Trophoblast cell (in vitro differentiated cells and primary cell): Measurements from ENCODE around the gene PPIL3.
A peak's percentile ranks its signal among the peaks of the same experiment; 100 is the strongest.

ENCODE experiments used
- DNase-seq, 2 donors: peaks; one replicate each; pipeline ENCODE4 v3.0.0-alpha.2; 2016
- H2AFZ ChIP-seq: 2 replicates; pipeline ENCODE4 v1.6.1; 2013; ENCODE audit warnings: low read length, moderate library complexity, mild to moderate bottlenecking; ENCODE audit not compliant: insufficient read depth, poor library complexity
- H2AK5ac ChIP-seq: 2 replicates; pipeline ENCODE4 v1.6.1; 2013; ENCODE audit warnings: mild to moderate bottlenecking, low read length
- H2BK120ac ChIP-seq: 2 replicates; pipeline ENCODE4 v1.6.1; 2013; ENCODE audit warnings: low read length, mild to moderate bottlenecking, moderate library complexity; ENCODE audit not compliant: insufficient read depth, poor library complexity
- H2BK12ac ChIP-seq: 2 replicates; pipeline ENCODE4 v1.6.1; 2013; ENCODE audit warnings: mild to moderate bottlenecking, low read length, moderate library complexity
- H2BK5ac ChIP-seq: 2 replicates; pipeline ENCODE4 v1.6.1; 2013; ENCODE audit warnings: low read length, low read depth, moderate library complexity, mild to moderate bottlenecking; ENCODE audit not compliant: poor library complexity
- H3K14ac ChIP-seq: 2 replicates; pipeline ENCODE4 v1.6.1; 2013; ENCODE audit warnings: mild to moderate bottlenecking, low read length
- H3K18ac ChIP-seq: 2 replicates; pipeline ENCODE4 v1.6.1; 2013; ENCODE audit warnings: mild to moderate bottlenecking, low read length
- H3K23ac ChIP-seq: 2 replicates; pipeline ENCODE4 v1.6.1; 2013; ENCODE audit warnings: low read length
- H3K27ac ChIP-seq: 2 replicates; pipeline ENCODE4 v1.5.1; 2013; ENCODE audit warnings: low read depth, mild to moderate bottlenecking, inconsistent platforms, low read length, moderate library complexity
- H3K27me3 ChIP-seq: 2 replicates; pipeline ENCODE4 v1.6.1; 2013; ENCODE audit warnings: inconsistent platforms, mild to moderate bottlenecking, low read length, moderate library complexity; ENCODE audit not compliant: insufficient read depth
- H3K36me3 ChIP-seq, 2 experiments: 1 replicate in 1 of 2; 2 replicates in 1 of 2; pipeline ENCODE4 v1.6.1; 2013; ENCODE audit warnings: low read length in 2 of 2, mild to moderate bottlenecking in 2 of 2, moderate library complexity in 1 of 2; ENCODE audit not compliant: insufficient read depth in 2 of 2, control insufficient read depth in 1 of 2
- H3K4ac ChIP-seq: 2 replicates; pipeline ENCODE4 v1.6.1; 2013; ENCODE audit warnings: low read depth, mild to moderate bottlenecking, low read length, moderate library complexity
- H3K4me1 ChIP-seq, 2 experiments: 1 replicate in 1 of 2; 2 replicates in 1 of 2; pipeline ENCODE4 v1.6.1; 2013; ENCODE audit warnings: low read length in 2 of 2, mild to moderate bottlenecking in 2 of 2, moderate library complexity in 1 of 2; ENCODE audit not compliant: insufficient read depth in 2 of 2, control insufficient read depth in 1 of 2
- H3K4me2 ChIP-seq: 2 replicates; pipeline ENCODE4 v1.6.1; 2013; ENCODE audit warnings: inconsistent platforms, mild to moderate bottlenecking, low read length, moderate library complexity
- H3K4me3 ChIP-seq: 2 replicates; pipeline ENCODE4 v1.5.1; 2013; ENCODE audit warnings: mild to moderate bottlenecking, low read depth, low read length, inconsistent platforms
- H3K79me1 ChIP-seq: one replicate; pipeline ENCODE4 v1.6.1; 2013; ENCODE audit warnings: low read length
- H3K79me2 ChIP-seq: 2 replicates; pipeline ENCODE4 v1.6.1; 2013; ENCODE audit warnings: low read length, mild to moderate bottlenecking; ENCODE audit not compliant: control insufficient read depth, insufficient read depth, poor library complexity
- H3K9ac ChIP-seq: 2 replicates; pipeline ENCODE4 v1.6.1; 2013; ENCODE audit warnings: mild to moderate bottlenecking, low read length
- H3K9me3 ChIP-seq: 2 replicates; pipeline ENCODE4 v1.6.1; 2013; ENCODE audit warnings: low read depth, mild to moderate bottlenecking, control low read depth, inconsistent platforms, low read length; ENCODE audit not compliant: insufficient read depth
- H4K12ac ChIP-seq: 2 replicates; pipeline ENCODE4 v1.6.1; 2013; ENCODE audit warnings: low read depth, mild to moderate bottlenecking, low read length, moderate library complexity
- H4K8ac ChIP-seq: 2 replicates; pipeline ENCODE4 v1.6.1; 2013; ENCODE audit warnings: low read depth, mild to moderate bottlenecking, low read length, moderate library complexity
- H4K91ac ChIP-seq: one replicate; pipeline ENCODE4 v1.6.1; 2013; ENCODE audit warnings: low read depth, mild to moderate bottlenecking, low read length, moderate library complexity
- WGBS: extraction: QIAGEN DNeasy Blood & Tissue Kit; methylation state at CpG from one replicate; pipeline ENCODE4 v1.1.7; 2013; ENCODE audit warnings: missing lambda C conversion rate; ENCODE audit not compliant: insufficient read length, insufficient coverage; ENCODE audit errors: extremely low coverage; 5-methylcytosine and 5-hydroxymethylcytosine counted together

PPIL3 gene

GRCh38 chr2:200913654-200914053 lies 24.8 kb upstream of the PPIL3 start:
- H3K4me3 ChIP-seq: no peak overlapping the region
- H2BK12ac ChIP-seq: no peak overlapping the region
- no peaks in the 10 kb centered on the region for H3K9me3 ChIP-seq

GRCh38 chr2:200909958-200910357 lies 21.1 kb upstream of the PPIL3 start:
- H3K4me2 ChIP-seq: no peak overlapping the region

More at GRCh38 chr2:200913654-200914053, 24.8 kb upstream of the PPIL3 start:
- Histone ChIP-seq H3K79me1 (no peaks in the 10 kb centered on the region), H2AFZ (no peak overlapping the region), H2BK5ac (no peak overlapping the region), H2BK120ac (no peak overlapping the region), H3K4me2 (no peak overlapping the region), H3K23ac (no peak overlapping the region), H4K91ac (no peak overlapping the region), H3K14ac (no peak overlapping the region), H2AK5ac (no peak overlapping the region), H3K4me1 (no peaks in the 10 kb centered on the region), H3K27ac (no peak overlapping the region), H3K4ac (no peak overlapping the region), H3K27me3 (no peaks in the 10 kb centered on the region), H3K18ac (no peak overlapping the region), H3K36me3 (peaks cover 20 to 31% of the 10 kb centered on the region in 2 experiments), H3K79me2 (no peaks in the 10 kb centered on the region), H4K12ac (no peak overlapping the region), H3K9ac (no peak overlapping the region), H4K8ac (no peak overlapping the region)
- DNase-seq: peak; percentile 21 to 45

GRCh38 chr2:200905618-200906296 lies 16.9 kb upstream of the PPIL3 start:
- H2BK120ac ChIP-seq: no peak overlapping the region
- no peak overlapping the region for H4K8ac ChIP-seq
- no peak overlapping the region for H3K14ac ChIP-seq
- no peak overlapping the region for H3K23ac ChIP-seq
- H4K91ac ChIP-seq: no peak overlapping the region
- H3K36me3 ChIP-seq: peaks cover 17% of the 10 kb centered on the region in 2 experiments
- no peak overlapping the region for H2BK12ac ChIP-seq
- H3K79me2 ChIP-seq: no peaks in the 10 kb centered on the region
- no peak overlapping the region for H2AK5ac ChIP-seq
- no peaks in the 10 kb centered on the region for H3K4me1 ChIP-seq
- no peak overlapping the region for H3K9ac ChIP-seq
- no peak overlapping the region for H2AFZ ChIP-seq
- no CpG with 5 or more reads among the region's 2 CpGs for WGBS
- no peak overlapping the region for H3K4ac ChIP-seq
- H4K12ac ChIP-seq: no peak overlapping the region
- H3K9me3 ChIP-seq: no peaks in the 10 kb centered on the region
- H3K27me3 ChIP-seq: no peaks in the 10 kb centered on the region
- H3K79me1 ChIP-seq: no peaks in the 10 kb centered on the region
- no peak overlapping the region for H3K27ac ChIP-seq
- H2BK5ac ChIP-seq: no peak overlapping the region
- no peak overlapping the region for H3K18ac ChIP-seq
- peak; percentile 60 to 77 for DNase-seq
- H3K4me3 ChIP-seq: no peak overlapping the region
- H3K4me2 ChIP-seq: no peak overlapping the region

More at GRCh38 chr2:200909958-200910357, 21.1 kb upstream of the PPIL3 start:
- no peak overlapping the region for H2BK12ac ChIP-seq
- no peak overlapping the region for H3K9ac ChIP-seq
- H3K36me3 ChIP-seq: peaks cover 14 to 21% of the 10 kb centered on the region in 2 experiments
- no peak overlapping the region for H2BK5ac ChIP-seq
- DNase-seq: peak in 1 of 2 donors; percentile 86
- H3K18ac ChIP-seq: no peak overlapping the region
- no peaks in the 10 kb centered on the region for H3K79me2 ChIP-seq
- no peak overlapping the region for H2AFZ ChIP-seq
- WGBS: 100% methylated on average over 1 of the region's 4 CpGs
- H3K23ac ChIP-seq: no peak overlapping the region
- no peaks in the 10 kb centered on the region for H3K9me3 ChIP-seq
- no peak overlapping the region for H2BK120ac ChIP-seq
- no peak overlapping the region for H3K27ac ChIP-seq
- no peak overlapping the region for H2AK5ac ChIP-seq
- no peak overlapping the region for H3K4me3 ChIP-seq
- H4K91ac ChIP-seq: no peak overlapping the region
- no peaks in the 10 kb centered on the region for H3K4me1 ChIP-seq
- no peak overlapping the region for H4K12ac ChIP-seq
- no peak overlapping the region for H4K8ac ChIP-seq
- H3K79me1 ChIP-seq: no peaks in the 10 kb centered on the region
- H3K27me3 ChIP-seq: no peaks in the 10 kb centered on the region
- no peak overlapping the region for H3K4ac ChIP-seq
- no peak overlapping the region for H3K14ac ChIP-seq

- Histone ChIP-seq H3K79me1 (no peaks in the 10 kb centered on the region), H3K4me1 (no peaks in the 10 kb centered on the region), H3K14ac (no peak overlapping the region), H2BK12ac (no peak overlapping the region), H2AFZ (no peak overlapping the region), H3K79me2 (no peaks in the 10 kb centered on the region), H4K91ac (no peak overlapping the region), H3K27me3 (no peaks in the 10 kb centered on the region), H2BK5ac (no peak overlapping the region), H3K23ac (no peak overlapping the region), H3K4ac (no peak overlapping the region), H3K18ac (no peak overlapping the region), H3K36me3 (peaks cover 11 to 31% of the 10 kb centered on the region in 2 experiments), H3K9me3 (no peaks in the 10 kb centered on the region), H2AK5ac (no peak overlapping the region), H3K4me3 (no peak overlapping the region), H4K12ac (no peak overlapping the region), H3K9ac (no peak overlapping the region), H3K4me2 (no peak overlapping the region), H3K27ac (no peak overlapping the region), H4K8ac (no peak overlapping the region), H2BK120ac (no peak overlapping the region)
- no CpG with 5 or more reads among the region's 4 CpGs for WGBS
- DNase-seq: peak; percentile 87 to 94
Observed at GRCh38 chr2:200901459-200902072, 12.7 kb upstream of the PPIL3 start.
